GM21529 (cell line): ENCODE data around the gene LBH.

Experiments
- ATAC-seq: cut with Tn5 transposase; IDR thresholded peaks from one replicate; pipeline ENCODE4 v1.9.1; 2021; ENCODE audit not compliant: unreplicated experiment

The LBH gene

DNA sequence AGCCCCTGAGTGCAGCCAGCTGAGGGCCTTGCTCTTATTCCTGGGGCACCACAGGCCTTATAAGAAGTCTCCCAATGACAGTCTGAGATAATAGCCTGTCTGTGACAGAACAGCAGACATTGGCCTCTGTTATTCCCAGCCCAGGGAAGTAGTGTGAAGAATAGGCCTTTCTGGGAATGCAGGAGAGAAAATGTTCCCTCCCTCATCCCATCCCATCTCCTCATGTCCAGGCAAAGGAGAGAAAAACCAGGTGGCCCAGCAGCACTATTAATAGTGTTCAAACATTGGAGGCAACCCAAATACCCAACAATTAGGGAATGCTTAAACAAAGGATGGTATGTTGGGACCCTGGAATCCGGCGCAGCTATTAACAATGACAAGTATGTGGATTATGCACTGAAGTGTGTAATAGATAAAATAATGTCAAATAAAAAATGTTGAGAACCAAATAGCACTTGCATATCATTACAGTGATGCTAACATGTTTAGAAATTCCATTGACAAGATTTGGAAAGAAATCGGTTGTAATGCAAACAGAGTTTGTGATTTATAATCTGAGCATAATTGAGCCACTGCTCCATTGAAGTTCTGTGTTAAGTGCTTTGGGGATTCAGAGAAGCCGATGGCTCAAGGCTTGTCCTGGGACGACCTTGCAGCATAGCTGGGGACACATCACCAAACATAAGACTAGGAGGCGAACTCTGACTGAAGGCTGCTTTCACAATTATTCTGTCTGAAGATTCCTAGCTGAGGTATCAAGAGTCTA, 69.3 kb downstream of the LBH start:
- ATAC-seq: no peak

DNA sequence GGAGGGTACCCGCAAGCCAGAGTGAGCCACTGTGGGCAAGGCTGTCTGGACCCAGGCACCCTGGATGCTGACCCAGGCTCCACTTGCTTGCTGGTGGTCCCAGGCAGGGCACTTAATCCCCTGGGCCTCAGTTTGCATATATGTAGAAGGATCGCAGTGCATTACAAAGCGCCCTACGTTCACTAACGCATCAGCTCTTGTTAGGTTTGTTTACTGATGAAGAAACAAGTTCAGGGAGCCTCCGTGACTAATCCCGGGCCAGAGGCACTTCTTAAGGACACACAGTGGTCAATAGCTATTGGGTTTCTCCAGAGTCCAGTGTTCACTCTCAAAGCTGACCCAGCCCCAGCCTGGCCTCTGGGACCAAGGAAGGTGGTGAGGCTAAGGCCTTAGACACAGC, 70.2 kb downstream of the LBH start:
- no peak for ATAC-seq

- ATAC-seq: no peak
Observed at GRCh38 chr2:30302566-30302965, 71.2 kb downstream of the LBH start.

DNA sequence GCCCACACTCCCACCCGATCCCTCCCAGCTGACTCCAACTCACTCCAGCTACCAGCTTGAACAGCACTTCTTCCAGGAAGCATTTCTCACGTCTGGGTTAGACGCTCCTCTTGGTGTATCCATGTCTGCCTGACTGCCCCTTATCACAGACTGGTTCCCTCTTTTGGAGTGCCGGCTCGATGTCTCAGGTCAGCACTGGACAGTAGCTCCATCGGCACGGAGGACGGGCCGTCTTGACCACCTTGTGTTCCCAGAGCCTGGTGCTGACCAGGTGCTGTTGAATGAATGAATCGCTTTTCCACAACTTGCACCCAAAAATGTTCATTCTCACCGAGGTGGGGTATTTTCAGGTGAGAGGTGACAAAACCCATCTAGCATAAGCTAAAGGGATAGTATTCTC, 71.8 kb downstream of the LBH start:
- ATAC-seq: no peak

- ATAC-seq: no peak
Observed at GRCh38 chr2:30305235-30305634, 73.9 kb downstream of the LBH start.

- ATAC-seq: no peak
Observed at GRCh38 chr2:30306522-30306921, 75.2 kb downstream of the LBH start.

- no peak for ATAC-seq
Observed at GRCh38 chr2:30308280-30308679, 76.9 kb downstream of the LBH start.
